HG03575 (cell line): ENCODE data around the gene SUCLG1.

Source experiments
- ATAC-seq: cut with Tn5 transposase; IDR thresholded peaks from one replicate; pipeline ENCODE4 v1.9.1; 2021; ENCODE audit not compliant: unreplicated experiment, insufficient number of reproducible peaks, low FRiP score; ENCODE audit errors: extremely low read depth

SUCLG1 gene

DNA sequence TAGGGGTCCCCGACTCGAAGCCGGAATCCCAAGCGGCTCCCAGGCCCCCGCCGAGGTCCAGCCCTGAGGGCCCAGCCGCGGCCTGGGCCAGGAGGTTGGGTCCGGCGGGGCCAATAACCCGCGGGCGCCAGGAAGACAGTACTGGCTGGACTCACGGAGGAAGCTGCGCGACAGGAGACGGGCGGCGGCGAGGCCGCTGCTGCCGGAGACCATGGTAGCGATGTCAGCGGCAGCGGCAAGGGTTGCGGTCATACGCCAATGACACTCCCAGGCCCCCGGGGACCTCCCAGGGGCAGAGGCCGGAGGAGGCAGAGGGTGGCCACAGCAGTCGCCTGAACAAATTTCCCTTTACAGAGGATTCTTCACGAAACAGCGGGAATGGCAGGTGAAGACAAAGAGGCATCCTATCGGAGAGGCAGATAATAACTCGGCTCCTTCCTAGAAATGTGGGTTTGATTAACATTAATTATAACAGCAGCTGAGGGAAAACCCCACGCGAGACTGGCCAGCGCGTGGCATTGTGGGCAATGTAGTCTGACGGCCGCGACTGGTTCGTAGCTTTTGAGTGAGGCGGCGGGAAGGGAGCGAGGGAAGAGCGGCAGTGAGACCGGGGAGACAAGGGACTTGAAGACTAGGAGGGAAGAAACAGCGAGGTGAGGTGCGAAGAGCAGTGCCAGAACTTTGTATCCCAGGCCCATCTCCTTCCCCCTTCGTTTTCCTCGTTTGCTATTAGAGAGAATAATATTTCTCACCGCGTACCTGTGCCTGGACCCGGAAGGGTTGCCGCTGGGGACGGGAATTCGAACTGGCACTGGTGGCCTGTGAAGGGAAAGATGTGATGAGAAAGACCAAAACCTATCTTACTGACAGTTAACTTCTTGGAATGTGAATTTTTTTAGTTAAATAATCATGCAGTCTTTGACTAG lies at the start of gene SUCLG1:
SUCLG1 (minus strand) TSS at position 263 of the 926 bp plus-strand sequence; CDS start at position 252, 11 bp downstream.
- peak; percentile 94 for ATAC-seq

DNA sequence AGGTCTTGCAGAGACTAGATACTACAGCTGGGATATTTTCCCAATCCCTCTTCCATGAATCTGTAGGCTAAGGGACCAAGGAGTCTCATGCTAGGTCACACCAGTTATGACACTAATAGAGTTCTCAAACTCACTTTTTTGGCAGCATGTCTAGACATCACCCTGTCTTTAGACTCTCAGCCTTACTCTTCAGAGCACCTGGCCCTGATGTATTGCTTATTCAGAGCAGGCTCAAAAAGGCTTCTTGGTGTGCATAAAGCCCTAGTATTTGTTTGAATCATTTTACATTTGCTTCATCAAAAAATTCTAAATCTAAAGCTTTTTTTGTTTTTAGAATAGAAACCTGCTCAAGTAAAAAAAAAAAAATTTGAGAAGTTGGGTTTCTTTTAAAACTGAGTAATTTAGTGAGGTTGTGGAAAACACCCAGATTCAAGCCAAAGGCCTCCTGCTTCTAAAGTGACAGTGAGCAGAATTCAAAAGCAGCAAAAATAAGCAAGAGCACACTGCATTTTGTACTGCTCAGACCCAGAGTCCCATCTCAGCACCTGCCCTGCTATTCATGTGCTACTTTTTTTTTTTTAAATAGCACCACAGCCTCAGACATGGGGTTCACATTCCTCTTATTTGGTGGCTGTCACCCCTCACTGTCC lies 39.2 kb upstream of the SUCLG1 start:
- no peak for ATAC-seq

DNA sequence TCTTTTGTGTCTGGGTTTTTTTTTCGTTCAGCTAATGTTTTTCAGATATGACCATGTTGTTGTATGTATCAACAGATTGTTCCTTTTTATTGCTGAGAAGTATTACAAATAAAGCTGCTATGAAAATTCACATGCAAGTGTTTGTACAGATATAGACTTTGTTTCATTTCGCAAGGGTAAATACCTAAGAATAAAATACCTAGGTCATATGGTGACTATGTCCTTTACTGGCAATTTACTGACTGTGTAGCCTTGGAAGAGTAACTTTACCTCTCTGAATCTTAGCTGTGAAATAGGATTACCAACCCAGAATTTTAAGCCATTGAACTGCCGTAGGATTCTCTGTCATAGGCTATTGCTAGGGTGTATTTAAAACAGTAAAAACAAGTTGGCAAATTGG lies 38.2 kb upstream of the SUCLG1 start:
- no peak for ATAC-seq

DNA sequence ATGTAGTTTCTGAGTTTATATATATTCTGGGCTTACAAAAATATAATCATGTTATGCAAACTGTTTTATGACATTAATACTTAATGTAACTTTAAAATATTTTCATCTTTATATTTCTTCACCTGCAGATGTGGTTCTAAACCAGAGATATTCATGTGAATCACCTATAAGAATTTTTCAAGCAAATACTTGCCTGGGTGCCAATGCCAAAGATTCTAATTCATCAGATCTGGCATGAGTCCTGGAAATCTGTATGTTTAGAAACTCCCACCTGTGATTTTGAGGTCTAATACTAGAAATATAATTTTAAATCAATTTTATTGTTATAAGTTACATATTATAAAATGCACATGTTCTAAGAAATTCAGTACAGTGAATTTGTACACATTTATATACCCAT lies 37.3 kb upstream of the SUCLG1 start:
- no peak for ATAC-seq

DNA sequence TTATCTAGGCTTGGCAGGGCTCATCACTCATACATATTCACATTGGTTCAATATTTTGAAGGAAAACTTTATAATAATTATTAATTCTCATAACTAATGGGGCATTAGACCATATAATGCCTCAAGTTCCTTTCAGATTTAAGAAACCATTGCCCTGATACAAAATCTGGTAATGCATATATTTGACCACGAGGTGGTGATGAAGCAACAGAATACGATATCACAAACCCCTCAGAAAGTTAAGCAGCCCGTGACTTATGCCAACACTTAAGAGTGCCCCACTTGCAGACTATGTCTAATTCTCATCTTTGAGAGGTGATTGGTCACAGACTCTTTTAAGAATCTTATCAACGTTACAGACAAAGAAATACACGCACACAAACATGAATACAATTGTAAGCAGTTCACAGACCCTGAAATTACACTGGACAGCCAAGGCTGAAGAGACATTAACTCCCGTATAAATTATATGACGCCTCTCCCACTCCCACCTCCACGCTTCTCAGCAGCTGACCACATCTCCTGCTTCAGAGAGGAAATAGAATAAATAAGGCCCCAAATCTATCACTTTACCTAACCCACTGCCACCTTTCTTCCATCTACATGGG lies 36.6 kb upstream of the SUCLG1 start:
- ATAC-seq, result no peak

DNA sequence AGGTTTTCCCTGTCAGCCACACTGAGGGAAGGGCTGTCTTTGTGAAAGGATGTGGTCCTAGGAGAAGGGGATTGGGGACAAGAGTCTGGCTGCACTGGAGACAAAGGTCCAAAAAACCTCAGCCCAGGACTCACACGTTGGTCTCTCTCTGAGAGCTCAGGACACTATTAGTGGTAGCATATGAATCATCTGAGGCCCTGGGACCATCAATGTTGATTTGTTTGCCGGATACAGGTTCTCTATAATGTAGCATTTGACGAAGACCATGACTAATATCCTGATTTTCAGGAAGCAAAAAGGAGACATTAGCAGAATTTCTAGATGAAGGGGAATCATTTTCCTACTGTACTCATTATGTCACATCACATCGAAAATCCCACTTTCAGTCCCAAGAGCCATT lies 35.0 kb upstream of the SUCLG1 start:
- ATAC-seq, result no peak

DNA sequence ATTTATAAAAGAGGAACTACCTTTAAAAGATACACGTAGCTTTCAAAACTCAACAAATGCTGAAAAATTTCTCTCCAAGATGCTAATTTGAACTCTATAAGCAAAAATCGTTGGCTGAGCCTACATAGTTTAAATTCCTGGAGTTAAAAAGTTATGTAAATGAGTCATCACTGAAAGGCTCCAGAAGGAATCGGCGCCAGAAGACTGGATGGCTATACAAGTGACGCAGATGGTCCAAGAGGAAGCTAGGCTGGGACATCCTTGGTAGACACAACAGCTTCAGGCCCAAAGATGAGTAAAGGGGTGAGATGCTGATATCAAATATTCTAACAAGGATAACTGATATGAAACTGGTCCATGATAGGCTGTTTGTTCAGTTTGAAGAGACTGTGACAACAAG lies 34.4 kb upstream of the SUCLG1 start:
- no peak for ATAC-seq

DNA sequence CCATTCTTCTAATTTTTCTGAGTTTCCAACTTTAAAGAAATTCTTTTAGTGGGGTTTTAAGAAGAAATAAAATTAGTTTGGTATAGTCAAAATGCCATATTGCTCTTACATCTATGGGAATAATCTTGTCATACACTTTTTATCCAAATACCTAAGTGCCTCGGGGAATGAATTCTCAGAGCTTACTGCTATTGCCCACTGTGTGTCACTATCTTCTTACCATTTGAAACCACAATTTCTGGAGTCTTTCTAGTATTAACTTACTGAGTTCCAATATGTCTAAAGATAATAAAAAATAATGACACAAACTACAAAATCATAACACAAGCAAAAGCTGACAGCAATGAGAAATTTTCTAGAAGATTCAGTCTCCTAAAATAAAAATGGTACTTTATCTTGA lies 33.5 kb upstream of the SUCLG1 start:
- ATAC-seq, result no peak

DNA sequence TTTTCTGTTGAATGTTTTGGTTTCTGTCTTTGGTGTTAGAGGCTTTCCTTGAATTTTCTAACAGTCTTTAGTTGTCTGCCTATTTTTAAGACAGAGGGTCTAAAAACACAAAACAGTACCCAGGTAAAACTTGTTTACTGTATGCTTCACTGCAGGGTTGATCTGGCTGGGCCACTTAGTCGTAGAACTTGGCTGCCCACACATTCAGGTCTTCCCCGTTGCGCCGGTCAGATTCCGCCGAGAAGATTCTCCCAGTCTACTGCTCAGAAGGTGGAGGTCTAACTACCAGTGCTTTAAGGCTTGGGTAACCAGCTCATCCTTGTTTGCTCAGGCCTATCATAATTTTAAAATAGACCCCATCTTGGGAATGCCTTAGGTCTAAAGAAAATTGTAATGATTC lies 32.7 kb upstream of the SUCLG1 start:
- no peak for ATAC-seq

DNA sequence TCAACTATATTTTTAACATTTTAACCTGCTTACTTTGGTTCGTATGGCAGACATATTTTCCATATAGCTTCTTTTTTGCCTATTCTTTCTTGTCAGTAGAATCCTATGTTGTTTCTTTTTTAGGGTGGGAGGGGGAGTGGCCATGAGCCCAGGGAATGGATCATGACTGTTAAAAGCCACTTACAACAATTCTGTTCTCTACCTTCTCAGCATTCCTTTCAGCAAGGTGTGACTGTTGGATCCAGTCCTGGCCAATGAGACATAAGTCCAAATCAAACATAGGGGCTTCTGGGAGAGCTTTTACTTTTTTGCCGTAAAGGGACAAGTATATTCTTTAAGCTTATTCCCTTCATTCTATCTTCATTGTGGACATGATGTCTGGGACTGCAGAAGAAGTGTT lies 32.2 kb upstream of the SUCLG1 start:
- ATAC-seq, result no peak

DNA sequence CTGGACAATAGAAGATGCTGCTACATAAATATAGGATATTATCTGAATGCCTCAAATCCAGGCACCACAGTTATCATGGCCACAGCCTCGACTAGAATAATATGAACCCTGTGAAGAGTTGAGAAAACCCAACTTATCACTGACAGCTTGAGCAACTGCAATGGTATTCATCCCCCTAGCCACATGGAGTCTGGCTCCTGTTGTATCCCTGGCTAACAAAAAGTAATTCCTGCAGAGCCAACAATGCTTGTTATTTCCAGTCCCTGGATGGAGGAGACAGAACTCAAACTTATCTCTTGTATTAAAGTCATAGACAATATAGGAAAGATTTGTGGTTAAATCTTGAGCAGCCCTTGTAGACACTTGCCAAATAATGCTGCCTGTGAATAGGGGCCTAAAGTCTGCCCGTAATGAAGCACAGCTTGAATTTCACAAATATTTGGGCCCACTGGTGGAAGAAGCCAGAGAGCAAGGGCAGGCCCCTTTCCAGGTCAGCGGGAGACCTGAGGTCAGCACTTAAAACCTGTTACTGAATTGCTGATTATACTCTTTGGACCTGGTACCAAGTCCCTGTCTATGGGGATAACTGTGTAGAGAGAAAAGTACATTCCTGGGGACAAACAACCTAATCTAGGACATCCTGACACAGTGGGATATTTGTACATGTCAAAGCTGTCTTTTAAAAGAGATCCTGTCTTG lies 28.4 kb upstream of the SUCLG1 start:
- ATAC-seq, result no peak

DNA sequence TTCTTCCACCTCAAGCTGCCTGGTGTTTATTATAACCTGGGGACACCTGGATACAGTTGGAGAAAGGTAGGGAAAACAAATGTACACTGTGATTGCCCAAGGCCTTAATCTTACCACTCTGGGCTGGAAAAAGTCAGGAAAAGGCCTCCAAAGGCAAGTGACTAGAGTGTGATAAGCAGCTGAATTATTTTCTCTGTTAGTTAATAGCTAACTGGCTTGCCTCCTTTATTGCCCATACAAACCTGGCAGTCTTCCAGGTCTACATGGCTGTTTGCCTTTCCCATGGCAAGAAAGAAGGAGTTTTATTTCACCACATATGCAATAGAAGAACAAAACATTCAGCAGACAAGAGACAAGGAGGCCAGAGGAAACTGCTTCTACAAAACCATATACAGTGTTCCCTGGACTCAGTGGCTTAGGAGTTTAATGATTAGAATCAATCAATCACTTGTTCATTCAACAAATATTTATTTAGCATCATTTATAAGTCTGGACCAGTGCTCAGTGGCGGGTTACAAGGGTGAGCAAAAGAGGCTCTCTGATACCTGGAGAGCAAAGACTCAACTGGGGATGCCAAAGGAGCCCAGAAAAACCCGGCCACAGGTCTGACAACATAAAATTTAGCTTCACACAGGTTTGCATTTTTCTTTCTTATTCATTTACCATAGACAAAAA lies 27.5 kb upstream of the SUCLG1 start:
- ATAC-seq, result no peak

DNA sequence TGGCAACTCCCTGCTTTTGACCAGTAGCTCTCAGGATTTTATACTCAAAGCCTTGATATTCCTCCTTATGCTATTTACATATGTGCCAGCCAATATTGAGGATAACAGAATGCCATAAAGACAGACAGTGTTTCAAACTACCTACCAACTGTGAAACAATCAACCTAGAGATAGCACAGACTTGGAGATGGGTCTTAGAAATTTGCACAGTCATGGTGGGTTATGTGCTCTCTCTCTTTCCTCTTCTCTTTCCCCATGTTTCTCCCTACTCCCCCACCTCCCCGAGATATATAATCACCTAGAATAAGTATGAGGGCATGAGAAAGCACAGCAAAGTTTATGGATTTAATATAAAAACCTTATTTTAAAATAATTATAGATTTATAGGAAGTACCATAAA lies 24.2 kb upstream of the SUCLG1 start:
- ATAC-seq, result no peak

DNA sequence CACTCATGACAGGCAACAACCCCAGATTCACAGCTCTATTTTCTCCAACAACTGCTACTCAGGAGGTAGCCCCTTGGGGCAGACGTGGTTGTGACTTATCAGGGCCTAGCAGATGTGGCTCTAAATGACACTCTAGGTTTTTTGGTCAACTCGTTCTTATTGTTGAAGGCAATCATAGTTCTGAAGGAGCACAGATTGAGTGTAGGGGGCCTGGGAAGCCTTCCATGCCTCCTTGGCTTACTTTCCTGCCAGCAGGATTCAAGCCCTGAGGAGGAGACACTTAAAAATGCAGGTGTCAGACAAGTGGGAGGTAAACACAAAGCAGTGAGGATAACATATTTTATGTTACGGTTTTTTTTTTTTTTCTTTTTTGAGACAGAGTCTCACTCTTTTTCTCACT lies 23.5 kb upstream of the SUCLG1 start:
- no peak for ATAC-seq

DNA sequence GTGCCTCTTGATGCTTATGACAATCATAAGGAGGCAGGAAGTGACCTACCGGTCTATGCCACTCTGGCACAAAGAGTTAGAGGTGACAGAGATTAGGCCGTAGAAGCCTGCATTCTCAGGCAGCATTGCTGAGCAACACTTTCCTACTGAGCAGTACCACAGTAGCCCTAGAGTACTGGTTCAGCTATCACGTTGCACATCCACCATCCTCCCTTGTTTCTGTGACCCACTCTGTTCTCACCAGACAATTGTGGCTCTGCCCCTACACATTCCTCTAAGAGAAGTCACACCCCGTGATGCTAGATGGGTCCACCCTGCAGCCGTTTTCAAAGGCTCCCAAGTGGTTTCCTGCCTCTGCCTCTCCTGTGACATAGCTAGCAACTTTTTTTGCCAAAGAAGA lies 22.6 kb upstream of the SUCLG1 start:
- no peak for ATAC-seq

DNA sequence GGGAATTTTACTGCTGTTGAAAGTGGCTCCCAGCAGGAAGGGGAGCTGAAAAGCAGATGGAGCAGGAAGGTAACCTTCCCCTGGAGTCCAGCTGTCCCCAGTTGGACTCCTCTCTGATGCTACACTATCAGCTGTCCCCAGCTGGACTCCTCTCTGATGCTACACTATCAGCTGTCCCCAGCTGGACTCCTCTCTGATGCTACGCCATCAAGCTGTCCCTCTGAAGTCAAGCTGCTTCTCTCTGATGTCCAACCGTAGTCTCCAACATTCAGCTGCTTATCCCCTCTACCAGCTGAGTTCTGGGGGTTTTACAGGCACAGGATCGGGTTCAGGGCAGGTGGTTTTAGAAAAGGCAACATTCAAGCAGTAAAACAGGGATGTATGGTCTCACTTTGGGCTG lies 19.8 kb upstream of the SUCLG1 start:
- ATAC-seq, result no peak

DNA sequence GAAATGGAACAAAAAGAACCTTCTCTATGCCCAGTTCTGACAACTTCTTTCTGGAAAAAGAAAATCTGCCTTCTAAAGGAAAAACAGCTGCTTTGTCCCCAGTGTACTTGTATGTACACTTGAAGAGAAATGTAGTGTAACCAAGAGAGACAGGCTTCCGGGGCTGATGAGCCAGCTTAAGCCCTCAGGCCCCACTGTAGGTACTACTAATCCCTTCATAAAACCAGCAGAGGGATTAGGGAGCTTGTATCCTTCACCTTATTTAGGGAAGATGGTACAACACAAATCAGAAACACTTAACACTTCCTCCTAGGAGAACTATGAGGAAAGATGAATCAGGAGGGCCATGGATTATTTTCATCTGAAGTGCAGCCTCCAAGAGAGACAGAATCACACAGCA lies 18.8 kb upstream of the SUCLG1 start:
- ATAC-seq, result no peak

DNA sequence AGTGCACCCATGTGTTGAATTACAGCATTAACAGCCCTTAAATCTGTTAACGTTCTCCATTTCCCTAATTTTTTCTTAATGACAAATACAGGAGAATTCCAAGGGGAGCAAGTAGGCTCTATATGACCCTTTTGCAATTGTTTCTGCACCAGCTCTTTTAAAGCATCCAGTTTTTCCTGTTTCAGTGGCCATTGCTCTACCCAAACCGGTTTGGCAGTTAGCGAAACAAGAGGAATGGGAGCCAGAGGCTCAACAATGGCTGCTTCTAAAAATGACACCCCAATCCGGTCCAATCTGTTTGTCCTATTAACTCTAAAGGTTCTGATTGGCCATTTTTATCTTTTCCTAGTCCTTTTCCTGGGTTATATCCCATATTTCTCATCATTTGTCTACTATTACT lies 15.1 kb upstream of the SUCLG1 start:
- ATAC-seq, result no peak
